Coronary artery (tissue), 2 donors: Measurements from ENCODE around the gene CACNA1C.

Experiments used
- DNase-seq: peaks from one replicate; pipeline ENCODE4 v3.0.0-alpha.2; 2017; ENCODE audit warnings: low spot score
- H3K27ac ChIP-seq, 2 donors: fragments of 200-600 bp; sonication (generic); one replicate each; pipeline ENCODE4 v1.5.1; 2016 to 2019
- H3K4me3 ChIP-seq: fragments of 200-600 bp; sonication (generic); 2 replicates; pipeline ENCODE4 v1.5.1; 2016; ENCODE audit warnings: mild to moderate bottlenecking, moderate library complexity
- CTCF ChIP-seq: fragments of 200-600 bp; sonication (generic); IDR thresholded peaks from one replicate; pipeline ENCODE4 v1.5.1; 2019; ENCODE audit warnings: antibody characterized with exemption

The CACNA1C gene

GRCh38 chr12:2075508-2076195, 22.9 kb downstream of the CACNA1C start:
- Histone ChIP-seq H3K27ac (peak overlapping the region; percentile 91 to 93), H3K4me3 (no peak overlapping the region)
- DNase-seq: peak; percentile 94
- no peak for TF ChIP-seq CTCF

DNA sequence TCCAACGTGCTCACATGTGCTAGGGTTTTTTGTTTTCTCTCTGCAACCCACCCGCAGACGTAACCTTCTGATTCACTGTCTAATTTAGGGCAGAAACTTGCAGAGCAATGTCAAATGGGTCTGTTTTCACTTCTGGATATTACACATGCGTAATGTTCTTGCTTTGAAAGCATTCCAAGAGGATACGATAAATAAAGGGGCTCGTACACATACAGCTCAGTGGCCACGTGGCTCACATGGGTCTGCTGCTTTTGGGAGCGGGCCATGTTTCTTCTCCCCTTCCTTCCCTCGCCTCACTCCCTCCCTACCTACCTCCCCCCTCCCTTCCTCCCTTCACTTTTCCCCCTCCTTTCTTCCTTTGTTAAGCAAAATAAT, 23.4 kb downstream of the CACNA1C start:
- peak overlapping the region; percentile 91 to 93 for H3K27ac ChIP-seq
- TF ChIP-seq CTCF: no peak
- peak overlapping the region; percentile 39 for H3K4me3 ChIP-seq
- no peak for DNase-seq

DNA sequence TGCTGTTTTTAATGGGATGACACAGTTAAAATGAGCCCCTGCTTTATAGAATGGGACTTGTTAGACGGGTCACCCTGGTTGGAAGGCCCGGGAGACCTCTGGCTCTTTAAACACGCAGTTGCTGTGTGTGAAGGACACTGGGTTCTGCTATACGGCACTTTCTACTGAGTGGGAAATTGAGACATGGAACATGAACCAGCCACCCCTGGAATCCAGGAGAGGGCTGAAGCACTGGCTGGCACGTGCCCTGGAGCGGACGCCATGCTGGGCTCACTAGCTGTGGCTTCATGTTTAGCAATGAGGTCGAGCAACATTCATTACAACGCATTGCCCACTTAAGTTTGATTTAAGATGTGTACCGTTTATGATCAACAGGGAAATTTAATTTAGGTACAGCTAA, 23.9 kb downstream of the CACNA1C start:
- TF ChIP-seq CTCF: no peak
- DNase-seq: no peak
- Histone ChIP-seq H3K27ac (peak overlapping the region; percentile 91 to 93), H3K4me3 (peak overlapping the region; percentile 39)

GRCh38 chr12:2080604-2081003, 27.8 kb downstream of the CACNA1C start:
- no peak for TF ChIP-seq CTCF

DNA sequence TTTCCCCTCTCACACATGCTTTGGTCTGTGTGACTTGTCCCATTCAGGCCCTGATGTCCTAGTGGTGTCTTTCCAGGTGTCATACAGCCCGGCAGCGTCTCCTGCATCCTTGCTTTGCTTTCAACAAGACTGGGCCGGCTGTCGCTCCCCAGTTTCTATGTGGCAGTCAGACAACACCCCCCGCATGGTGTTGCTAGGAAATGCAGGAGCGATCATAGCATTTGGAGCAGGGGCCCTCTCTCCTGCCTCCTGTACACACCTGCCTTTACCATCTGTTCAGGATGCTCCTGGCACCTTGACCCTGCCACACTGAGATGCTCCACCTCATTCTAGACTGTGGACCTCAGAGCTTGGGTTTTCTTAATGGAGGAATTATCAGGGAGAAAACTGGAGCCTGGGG, 29.5 kb downstream of the CACNA1C start:
- TF ChIP-seq CTCF: no peak

More at GRCh38 chr12:2080604-2081003, 27.8 kb downstream of the CACNA1C start:
- Histone ChIP-seq H3K4me3 (no peak overlapping the region), H3K27ac (peak overlapping the region; percentile 82 to 86)
- no peak for DNase-seq

GRCh38 chr12:2083008-2083407, 30.2 kb downstream of the CACNA1C start:
- TF ChIP-seq CTCF: no peak
- H3K27ac ChIP-seq: peak overlapping the region; percentile 82 to 86
- no peak for DNase-seq
- H3K4me3 ChIP-seq: no peak overlapping the region

More for the DNA sequence above, 29.5 kb downstream of the CACNA1C start:
- H3K4me3 ChIP-seq: peak overlapping the region; percentile 18
- H3K27ac ChIP-seq: peak overlapping the region; percentile 82 to 86
- no peak for DNase-seq

DNA sequence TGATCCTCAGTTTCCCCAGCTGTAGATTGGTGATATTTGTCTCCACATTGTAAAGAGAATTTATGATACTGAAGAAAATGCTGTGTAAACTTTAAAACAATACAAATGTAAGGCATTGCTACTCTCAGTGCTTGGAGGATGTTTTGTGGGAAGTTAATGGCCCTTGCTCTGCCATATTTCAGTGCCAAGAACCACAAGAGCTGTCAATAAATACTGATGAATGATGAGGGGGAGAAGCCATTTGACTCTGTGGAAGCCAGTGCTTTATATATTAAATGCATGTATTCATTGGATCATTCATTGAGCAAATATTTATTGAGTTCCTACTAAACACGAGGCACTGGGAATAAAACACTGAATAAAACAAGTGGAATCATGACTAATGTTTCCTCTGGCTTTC, 30.8 kb downstream of the CACNA1C start:
- H3K27ac ChIP-seq: peak overlapping the region; percentile 82 to 86
- no peak for TF ChIP-seq CTCF
- no peak for DNase-seq
- no peak overlapping the region for H3K4me3 ChIP-seq
